Measurements from ENCODE around the gene FASTKD3.

GRCh38 chr5:7857361-7857760 is 11.5 kb downstream of the FASTKD3 start:
- TF ChIP-seq EZH2 (IDR thresholded peaks at IDR 0.05; ENCODE audit: borderline replicate concordance, insufficient read depth, low read length, poor library complexity, severe bottlenecking) (no peak), CTCF (IDR thresholded peaks at IDR 0.05; ENCODE audit: poor library complexity, severe bottlenecking) (no peak), MXI1 (conservative IDR thresholded peaks at IDR 0.05; ENCODE audit: poor library complexity, severe bottlenecking) (no peak), POLR2AphosphoS5 (IDR thresholded peaks at IDR 0.05) (no peak), TAF1 (IDR thresholded peaks at IDR 0.05; ENCODE audit: low read depth) (no peak), SMC3 (conservative IDR thresholded peaks at IDR 0.05; ENCODE audit: poor library complexity) (no peak), REST (IDR thresholded peaks at IDR 0.05; ENCODE audit: borderline replicate concordance) (no peak), RAD21 (conservative IDR thresholded peaks at IDR 0.05) (no peak)
